ENCODE data around the gene PITPNC1. TPM values are rescaled to one million over a fixed set of nuclear protein-coding genes. Genes with fewer than 3 reads are reported as not detected.

The PITPNC1 gene
- polyA plus RNA-seq, 1 of the 3 experiments (the other 2 are of a cell fraction) = 18.4 TPM

- ChIA-PET CTCF (interaction anchor here (0.6 to 3.5 kb wide), 7 partner anchors 11 to 192 kb away, joined by 3 to 10 read pairs (median 4); no protein-coding TSS in a partner anchor), POLR2A (interaction anchor here (0.5 to 1.0 kb wide), 5 partner anchors 18 to 85 kb away, joined by 3 to 4 read pairs (median 3); no protein-coding TSS in a partner anchor)
- Histone ChIP-seq H4K20me1 (ENCODE audit: insufficient read depth) (no peaks in the 10 kb centered on the region), H3K4me3 (ENCODE audit: low read depth in 2 of 2, low read length in 1 of 2) (no peak overlapping the region), H3K27me3 (ENCODE audit: insufficient read depth) (no peaks in the 10 kb centered on the region), H3K9me3 (no peaks in the 10 kb centered on the region), H3K4me2 (no peak overlapping the region), H3K4me1 (ENCODE audit: control insufficient read depth in 1 of 2, insufficient read depth in 2 of 2, low read depth in 1 of 2, low read length in 1 of 2) (peaks cover 0 to 11% of the 10 kb centered on the region in 2 experiments; a peak in 1 of 4 replicates), H3K36me3 (replicated peaks in 1 of 2; ENCODE audit: control insufficient read depth in 1 of 2, insufficient read depth in 2 of 2, low read length in 1 of 2) (no peaks in the 10 kb centered on the region), H3K27ac (ENCODE audit: low read depth in 2 of 2, low read length in 1 of 2) (no peak overlapping the region), H2AFZ (ENCODE audit: low read depth) (no peak overlapping the region), H3K9ac (no peak overlapping the region), H3K9me2 (no peaks in the 10 kb centered on the region), H3F3A (replicated peaks; ENCODE audit: insufficient read depth) (no peaks in the 10 kb centered on the region), H3K79me2 (ENCODE audit: insufficient read depth) (no peaks in the 10 kb centered on the region)
- TF ChIP-seq RXRA (IDR thresholded peaks at IDR 0.05; ENCODE audit: borderline replicate concordance, low read depth) (no peak), USF2 (IDR thresholded peaks at IDR 0.05; ENCODE audit: borderline replicate concordance, low read depth, low read length) (no peak), TCF12 (IDR thresholded peaks at IDR 0.05) (no peak), JUND (IDR thresholded peaks at IDR 0.05) (no peak), ZBTB33 (IDR thresholded peaks at IDR 0.05; ENCODE audit: borderline replicate concordance, low read depth) (no peak), NFIC (IDR thresholded peaks at IDR 0.05; ENCODE audit: borderline replicate concordance) (no peak), RCOR1 (IDR thresholded peaks at IDR 0.05; ENCODE audit: low read length) (no peak), SIN3A (IDR thresholded peaks at IDR 0.05; ENCODE audit: borderline replicate concordance, low read depth, low read length) (no peak), TAF1 (IDR thresholded peaks at IDR 0.05; ENCODE audit: borderline replicate concordance, low read depth, low read length) (no peak), RAD21 (IDR thresholded peaks at IDR 0.05; ENCODE audit: low read length) (no peak), SMC3 (IDR thresholded peaks at IDR 0.05; ENCODE audit: low read depth, low read length) (no peak), RFX5 (IDR thresholded peaks at IDR 0.05; ENCODE audit: low read length) (no peak), MXI1 (IDR thresholded peaks at IDR 0.05; ENCODE audit: low read depth, low read length) (no peak), FOXJ3 (CRISPR knock-in tag; IDR thresholded peaks at IDR 0.05) (no peak), GABPA (IDR thresholded peaks at IDR 0.05; ENCODE audit: low read depth) (no peak), EZH2phosphoT487 (IDR thresholded peaks at IDR 0.05; ENCODE audit: borderline replicate concordance, low read depth) (no peak), MAX (IDR thresholded peaks at IDR 0.05; ENCODE audit: low read depth) (no peak), TEAD4 (IDR thresholded peaks at IDR 0.05; ENCODE audit: borderline replicate concordance, insufficient read depth) (no peak), PBX3 (IDR thresholded peaks at IDR 0.05) (no peak)
- TF ChIP-seq, protein P1, sequence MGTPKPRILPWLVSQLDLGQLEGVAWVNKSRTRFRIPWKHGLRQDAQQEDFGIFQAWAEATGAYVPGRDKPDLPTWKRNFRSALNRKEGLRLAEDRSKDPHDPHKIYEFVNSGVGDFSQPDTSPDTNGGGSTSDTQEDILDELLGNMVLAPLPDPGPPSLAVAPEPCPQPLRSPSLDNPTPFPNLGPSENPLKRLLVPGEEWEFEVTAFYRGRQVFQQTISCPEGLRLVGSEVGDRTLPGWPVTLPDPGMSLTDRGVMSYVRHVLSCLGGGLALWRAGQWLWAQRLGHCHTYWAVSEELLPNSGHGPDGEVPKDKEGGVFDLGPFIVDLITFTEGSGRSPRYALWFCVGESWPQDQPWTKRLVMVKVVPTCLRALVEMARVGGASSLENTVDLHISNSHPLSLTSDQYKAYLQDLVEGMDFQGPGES (IDR thresholded peaks at IDR 0.05; ENCODE audit: low read depth, low read length) = no peak
- WGBS (ENCODE audit: low lambda C conversion rate) = 78% methylated on average over 1 of the region's 1 CpG
- DNase-seq = no peak
These were observed 193.7 kb downstream of the PITPNC1 start for GRCh38 chr17:67570797-67571196.
